OCI-LY1 (cell line): ENCODE data around the gene TEAD1.

ENCODE experiments used
- H2AFZ ChIP-seq: fragments of 200-600 bp; sonication (generic), shearing (Covaris generic); 2 replicates; pipeline ENCODE4 v1.6.0; 2014; ENCODE audit warnings: antibody characterized with exemption, mild to moderate bottlenecking, low read length
- H3F3A ChIP-seq: fragments of 200-600 bp; sonication (generic), shearing (Covaris generic); 2 replicates; pipeline ENCODE4 v1.6.0; 2014; ENCODE audit warnings: mild to moderate bottlenecking, antibody characterized with exemption, low read length, moderate library complexity; ENCODE audit not compliant: insufficient read depth
- H3K27ac ChIP-seq: fragments of 200-600 bp; sonication (generic); 2 replicates; pipeline ENCODE4 v1.5.1; 2014; ENCODE audit warnings: low read length, mixed run types, mild to moderate bottlenecking, low read depth; ENCODE audit not compliant: poor library complexity, severe bottlenecking
- H3K27me3 ChIP-seq: fragments of 200-600 bp; sonication (generic); 2 replicates; pipeline ENCODE4 v1.6.0; 2014; ENCODE audit warnings: antibody characterized with exemption, mild to moderate bottlenecking, low read length, moderate library complexity; ENCODE audit not compliant: insufficient read depth
- H3K36me3 ChIP-seq: fragments of 200-600 bp; sonication (generic); 2 replicates; pipeline ENCODE4 v1.6.1; 2014; ENCODE audit warnings: mild to moderate bottlenecking, antibody characterized with exemption, low read length, moderate library complexity, mixed read lengths; ENCODE audit not compliant: insufficient read depth
- H3K4me1 ChIP-seq: fragments of 200-600 bp; sonication (generic); 2 replicates; pipeline ENCODE4 v1.5.1; 2014; ENCODE audit warnings: mild to moderate bottlenecking, low read length, moderate library complexity; ENCODE audit not compliant: insufficient read depth, severe bottlenecking
- H3K4me2 ChIP-seq: fragments of 200-600 bp; sonication (generic), shearing (Covaris generic); 2 replicates; pipeline ENCODE4 v1.6.1; 2014; ENCODE audit warnings: low read length
- H3K4me3 ChIP-seq: fragments of 200-600 bp; sonication (generic); 2 replicates; pipeline ENCODE4 v1.5.1; 2014; ENCODE audit warnings: low read length, low read depth, mild to moderate bottlenecking, mixed read lengths; ENCODE audit not compliant: poor library complexity, severe bottlenecking
- H3K79me2 ChIP-seq: fragments of 200-600 bp; shearing (Covaris generic); 2 replicates; pipeline ENCODE4 v1.6.1; 2016; ENCODE audit warnings: mixed run types, low read length, mixed read lengths; ENCODE audit not compliant: insufficient read depth
- H3K9ac ChIP-seq: fragments of 200-600 bp; sonication (generic), shearing (Covaris generic); 2 replicates; pipeline ENCODE4 v1.6.1; 2014; ENCODE audit warnings: mild to moderate bottlenecking, low read length, mixed read lengths
- H3K9me2 ChIP-seq: fragments of 200-600 bp; sonication (generic), shearing (Covaris generic); 2 replicates; pipeline ENCODE4 v1.6.1; 2014; ENCODE audit warnings: low read depth, mild to moderate bottlenecking, low read length, mixed read lengths
- H3K9me3 ChIP-seq: fragments of 200-600 bp; shearing (Covaris generic); 2 replicates; pipeline ENCODE4 v1.6.1; 2014; ENCODE audit warnings: low read length, mixed read lengths
- H4K20me1 ChIP-seq: fragments of 200-600 bp; sonication (generic), shearing (Covaris generic); 2 replicates; pipeline ENCODE4 v1.6.0; 2016; ENCODE audit warnings: mild to moderate bottlenecking, low read length; ENCODE audit not compliant: insufficient read depth
- EZH2 ChIP-seq: fragments of 200-600 bp; sonication (generic), shearing (Covaris generic); IDR thresholded peaks from 2 replicates; pipeline ENCODE4 v1.8.0; 2017; ENCODE audit warnings: borderline replicate concordance, mixed run types, mild to moderate bottlenecking, antibody characterized with exemption, low read length, moderate library complexity, mixed read lengths
- TF ChIP-seq, protein P1 (sequence below): fragments of 200-600 bp; sonication (generic), shearing (Covaris generic); IDR thresholded peaks from 2 replicates; pipeline ENCODE4 v1.5.1; 2017; ENCODE audit warnings: mild to moderate bottlenecking, antibody characterized with exemption, low read length, moderate library complexity, mixed read lengths

The TEAD1 gene

GRCh38 chr11:12677131-12677530 is 2.9 kb downstream of the TEAD1 start:
- TF ChIP-seq EZH2, result no peak
- TF ChIP-seq, protein P1, sequence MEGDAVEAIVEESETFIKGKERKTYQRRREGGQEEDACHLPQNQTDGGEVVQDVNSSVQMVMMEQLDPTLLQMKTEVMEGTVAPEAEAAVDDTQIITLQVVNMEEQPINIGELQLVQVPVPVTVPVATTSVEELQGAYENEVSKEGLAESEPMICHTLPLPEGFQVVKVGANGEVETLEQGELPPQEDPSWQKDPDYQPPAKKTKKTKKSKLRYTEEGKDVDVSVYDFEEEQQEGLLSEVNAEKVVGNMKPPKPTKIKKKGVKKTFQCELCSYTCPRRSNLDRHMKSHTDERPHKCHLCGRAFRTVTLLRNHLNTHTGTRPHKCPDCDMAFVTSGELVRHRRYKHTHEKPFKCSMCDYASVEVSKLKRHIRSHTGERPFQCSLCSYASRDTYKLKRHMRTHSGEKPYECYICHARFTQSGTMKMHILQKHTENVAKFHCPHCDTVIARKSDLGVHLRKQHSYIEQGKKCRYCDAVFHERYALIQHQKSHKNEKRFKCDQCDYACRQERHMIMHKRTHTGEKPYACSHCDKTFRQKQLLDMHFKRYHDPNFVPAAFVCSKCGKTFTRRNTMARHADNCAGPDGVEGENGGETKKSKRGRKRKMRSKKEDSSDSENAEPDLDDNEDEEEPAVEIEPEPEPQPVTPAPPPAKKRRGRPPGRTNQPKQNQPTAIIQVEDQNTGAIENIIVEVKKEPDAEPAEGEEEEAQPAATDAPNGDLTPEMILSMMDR, result no peak
- H3K9ac ChIP-seq, result no peak overlapping the region
- H3K36me3 ChIP-seq, result no peaks in the 10 kb centered on the region
- H3K27ac ChIP-seq, result no peak overlapping the region
- H3K4me3 ChIP-seq, result no peak overlapping the region
- no peaks in the 10 kb centered on the region for H3F3A ChIP-seq
- H4K20me1 ChIP-seq, result no peaks in the 10 kb centered on the region
- no peaks in the 10 kb centered on the region for H3K79me2 ChIP-seq
- H3K9me3 ChIP-seq, result no peaks in the 10 kb centered on the region
- no peaks in the 10 kb centered on the region for H3K27me3 ChIP-seq
- no peak overlapping the region for H2AFZ ChIP-seq
- no peaks in the 10 kb centered on the region for H3K4me1 ChIP-seq
- no peak overlapping the region for H3K4me2 ChIP-seq
- no peaks in the 10 kb centered on the region for H3K9me2 ChIP-seq

DNA sequence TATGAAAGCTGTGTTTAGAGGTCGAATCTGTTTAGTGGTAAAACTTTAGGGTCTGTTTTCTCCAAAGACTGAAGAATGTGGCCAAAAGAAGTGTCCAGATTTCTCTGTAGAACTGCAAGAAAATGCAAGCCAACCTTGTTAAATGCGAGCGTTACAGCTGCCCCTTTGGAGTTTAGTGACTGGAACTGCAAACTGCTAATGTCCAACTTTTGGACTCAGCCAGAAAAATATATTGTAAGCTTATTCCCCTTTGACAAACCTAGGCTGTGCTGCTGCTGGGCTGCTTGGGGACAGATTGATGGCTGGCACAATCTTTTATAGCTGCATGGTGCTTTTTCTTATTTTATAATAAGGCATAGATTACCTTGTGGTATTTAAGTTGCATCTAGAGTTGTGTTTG is 3.9 kb downstream of the TEAD1 start:
- no peaks in the 10 kb centered on the region for H3F3A ChIP-seq
- H3K4me1 ChIP-seq, result no peaks in the 10 kb centered on the region
- no peaks in the 10 kb centered on the region for H4K20me1 ChIP-seq
- H3K4me2 ChIP-seq, result no peak overlapping the region
- no peaks in the 10 kb centered on the region for H3K27me3 ChIP-seq
- no peak overlapping the region for H3K27ac ChIP-seq
- H3K36me3 ChIP-seq, result no peaks in the 10 kb centered on the region
- H3K9ac ChIP-seq, result no peak overlapping the region
- H3K9me3 ChIP-seq, result no peaks in the 10 kb centered on the region
- TF ChIP-seq EZH2, result no peak
- TF ChIP-seq, protein P1, result no peak
- no peaks in the 10 kb centered on the region for H3K9me2 ChIP-seq
- H2AFZ ChIP-seq, result no peak overlapping the region
- H3K79me2 ChIP-seq, result no peaks in the 10 kb centered on the region
- H3K4me3 ChIP-seq, result no peak overlapping the region

- Histone ChIP-seq H3K4me3 (no peak overlapping the region), H3K9me2 (no peaks in the 10 kb centered on the region), H3K9me3 (no peaks in the 10 kb centered on the region), H2AFZ (no peak overlapping the region), H3K79me2 (no peaks in the 10 kb centered on the region), H3K4me1 (no peaks in the 10 kb centered on the region), H3K9ac (no peak overlapping the region), H4K20me1 (no peaks in the 10 kb centered on the region), H3K4me2 (no peak overlapping the region), H3K27me3 (no peaks in the 10 kb centered on the region), H3K36me3 (no peaks in the 10 kb centered on the region), H3K27ac (no peak overlapping the region), H3F3A (no peaks in the 10 kb centered on the region)
- no peak for TF ChIP-seq EZH2
- TF ChIP-seq, protein P1, result no peak
These were observed 4.8 kb downstream of the TEAD1 start for GRCh38 chr11:12678991-12679390.
